GM18520 (cell line): ENCODE data around the gene ANKUB1.

Experiments
- ATAC-seq: cut with Tn5 transposase; IDR thresholded peaks from one replicate; pipeline ENCODE4 v1.9.1; 2021; ENCODE audit not compliant: unreplicated experiment

ANKUB1 gene

GRCh38 chr3:149713730-149714654 lies 78.4 kb downstream of the ANKUB1 start:
- no peak for ATAC-seq
